ENCODE results near the gene AFG1L. TPM values are rescaled to one million over a fixed set of nuclear protein-coding genes. Genes with fewer than 3 reads are reported as not detected.
A peak's percentile ranks its signal among the peaks of the same experiment; 100 is the strongest.

AFG1L gene
- total RNA-seq, 1 donor: 4.0 TPM

- H4K20me1 ChIP-seq (ENCODE audit: insufficient read depth, low read length): no peaks in the 10 kb centered on the region
- H3K4me3 ChIP-seq (ENCODE audit: insufficient read depth, low read length): no peak overlapping the region
- H2AFZ ChIP-seq (ENCODE audit: low read length): no peak overlapping the region
- no peaks in the 10 kb centered on the region for H3K9me3 ChIP-seq (ENCODE audit: low read depth, low read length)
- no peak overlapping the region for H3K27ac ChIP-seq (ENCODE audit: low read depth, low read length)
- no peaks in the 10 kb centered on the region for H3K4me1 ChIP-seq (ENCODE audit: insufficient read depth, low read length)
- no peak overlapping the region for H3K4me2 ChIP-seq (ENCODE audit: insufficient read depth, low read length)
- no peaks in the 10 kb centered on the region for H3K79me2 ChIP-seq (ENCODE audit: insufficient read depth, low read length)
- TF ChIP-seq CTCF (IDR thresholded peaks at IDR 0.05; ENCODE audit: extremely low read depth, low read depth, low read length): no peak
- no peak for DNase-seq (ENCODE audit: insufficient read length, low spot score, missing footprints)
- H3K27me3 ChIP-seq (ENCODE audit: insufficient read depth, low read length): no peaks in the 10 kb centered on the region
- H3K36me3 ChIP-seq (ENCODE audit: insufficient read depth, low read length): no peaks in the 10 kb centered on the region
These were observed 20.3 kb upstream of the AFG1L start for GRCh38 chr6:108274546-108274945.

- H3K4me2 ChIP-seq (ENCODE audit: insufficient read depth, low read length): no peak overlapping the region
- H3K9me3 ChIP-seq (ENCODE audit: low read depth, low read length): no peaks in the 10 kb centered on the region
- no peaks in the 10 kb centered on the region for H4K20me1 ChIP-seq (ENCODE audit: insufficient read depth, low read length)
- no peaks in the 10 kb centered on the region for H3K36me3 ChIP-seq (ENCODE audit: insufficient read depth, low read length)
- H2AFZ ChIP-seq (ENCODE audit: low read length): no peak overlapping the region
- no peak overlapping the region for H3K4me3 ChIP-seq (ENCODE audit: insufficient read depth, low read length)
- H3K4me1 ChIP-seq (ENCODE audit: insufficient read depth, low read length): no peaks in the 10 kb centered on the region
- no peak for DNase-seq (ENCODE audit: insufficient read length, low spot score, missing footprints)
- TF ChIP-seq CTCF (IDR thresholded peaks at IDR 0.05; ENCODE audit: extremely low read depth, low read depth, low read length): no peak
- no peaks in the 10 kb centered on the region for H3K79me2 ChIP-seq (ENCODE audit: insufficient read depth, low read length)
- H3K27me3 ChIP-seq (ENCODE audit: insufficient read depth, low read length): no peaks in the 10 kb centered on the region
- H3K27ac ChIP-seq (ENCODE audit: low read depth, low read length): no peak overlapping the region
These were observed 18.9 kb upstream of the AFG1L start for GRCh38 chr6:108275976-108276375.

- H3K4me1 ChIP-seq (ENCODE audit: insufficient read depth, low read length): no peaks in the 10 kb centered on the region
- no peak for DNase-seq (ENCODE audit: insufficient read length, low spot score, missing footprints)
- H3K4me3 ChIP-seq (ENCODE audit: insufficient read depth, low read length): no peak overlapping the region
- no peaks in the 10 kb centered on the region for H3K9me3 ChIP-seq (ENCODE audit: low read depth, low read length)
- H3K4me2 ChIP-seq (ENCODE audit: insufficient read depth, low read length): no peak overlapping the region
- no peak for TF ChIP-seq CTCF (IDR thresholded peaks at IDR 0.05; ENCODE audit: extremely low read depth, low read depth, low read length)
- no peak overlapping the region for H2AFZ ChIP-seq (ENCODE audit: low read length)
- H4K20me1 ChIP-seq (ENCODE audit: insufficient read depth, low read length): no peaks in the 10 kb centered on the region
- H3K27me3 ChIP-seq (ENCODE audit: insufficient read depth, low read length): no peaks in the 10 kb centered on the region
- no peaks in the 10 kb centered on the region for H3K79me2 ChIP-seq (ENCODE audit: insufficient read depth, low read length)
- no peaks in the 10 kb centered on the region for H3K36me3 ChIP-seq (ENCODE audit: insufficient read depth, low read length)
- no peak overlapping the region for H3K27ac ChIP-seq (ENCODE audit: low read depth, low read length)
These were observed 17.6 kb upstream of the AFG1L start for GRCh38 chr6:108277295-108277694.

GRCh38 chr6:108277831-108278230 is 17.0 kb upstream of the AFG1L start:
- H3K27ac ChIP-seq (ENCODE audit: low read depth, low read length): no peak overlapping the region
- peak overlapping the region; percentile 1 for H2AFZ ChIP-seq (ENCODE audit: low read length)
- H3K4me1 ChIP-seq (ENCODE audit: insufficient read depth, low read length): no peaks in the 10 kb centered on the region
- H3K4me3 ChIP-seq (ENCODE audit: insufficient read depth, low read length): no peak overlapping the region
- DNase-seq (ENCODE audit: insufficient read length, low spot score, missing footprints): no peak
- TF ChIP-seq CTCF (IDR thresholded peaks at IDR 0.05; ENCODE audit: extremely low read depth, low read depth, low read length): no peak
- no peaks in the 10 kb centered on the region for H3K36me3 ChIP-seq (ENCODE audit: insufficient read depth, low read length)
- H3K9me3 ChIP-seq (ENCODE audit: low read depth, low read length): no peaks in the 10 kb centered on the region
- no peaks in the 10 kb centered on the region for H3K27me3 ChIP-seq (ENCODE audit: insufficient read depth, low read length)
- H3K79me2 ChIP-seq (ENCODE audit: insufficient read depth, low read length): no peaks in the 10 kb centered on the region
- H4K20me1 ChIP-seq (ENCODE audit: insufficient read depth, low read length): no peaks in the 10 kb centered on the region
- no peak overlapping the region for H3K4me2 ChIP-seq (ENCODE audit: insufficient read depth, low read length)
